GM12878 (cell line): Measurements from ENCODE around the gene KLF4. TPM values are rescaled to one million over a fixed set of nuclear protein-coding genes. Genes with fewer than 3 reads are reported as not detected.

Experiments used
- ATAC-seq: fragments of 200-7000 bp; cut with Tn5 transposase; 3 replicates; pipeline ENCODE4 v1.9.1; 2020; ENCODE audit warnings: mild to moderate bottlenecking, moderate library complexity
- BruUV-seq: library from RNA; stranded (reverse); fragments of 400-500 nt; replicated peaks from 2 replicates; lab custom pipeline; 2021; lab: Mats Ljungman, UMichigan
- CTCF ChIA-PET: fragments of 300-600 bp; sonication (Branson Sonifier 250); formaldehyde crosslinking; extraction: SDS; loops from one replicate; lab custom pipeline; 2021; ENCODE audit warnings: inconsistent platforms; lab: Yijun Ruan, JAX
- POLR2A ChIA-PET: fragments of 350-600 bp; formaldehyde crosslinking; extraction: SDS; loops from one replicate; lab custom pipeline; 2021; ENCODE audit warnings: inconsistent platforms; lab: Charles Lee
- RAD21 ChIA-PET: fragments of 300-600 bp; sonication (Branson Sonifier 250); formaldehyde crosslinking; loops from one replicate; lab custom pipeline; 2023; ENCODE audit warnings: antibody characterized with exemption; ENCODE audit not compliant: unreplicated experiment; lab: Charles Lee
- SMC1A ChIA-PET: fragments of 300-600 bp; sonication (Branson Sonifier 250); formaldehyde crosslinking; loops from one replicate; lab custom pipeline; 2023; ENCODE audit not compliant: unreplicated experiment, uncharacterized antibody; lab: Charles Lee
- DNase-seq: peaks from one replicate; pipeline ENCODE4 v3.0.0-alpha.2; 2011; ENCODE audit warnings: low read depth, low spot score
- FAIRE-seq: peaks from 3 replicates; lab custom pipeline; 2011; peaks lifted over from hg19 to GRCh38; lab: Jason Lieb, UNC
- H2AFZ ChIP-seq: 2 replicates; pipeline ENCODE4 v1.6.0; 2011; ENCODE audit warnings: low read depth, low read length, control low read depth; ENCODE audit not compliant: control insufficient read depth
- H3K27ac ChIP-seq: 2 replicates; pipeline ENCODE4 v1.5.1; 2011; ENCODE audit warnings: control low read depth; ENCODE audit not compliant: control insufficient read depth, insufficient read depth
- H3K27me3 ChIP-seq, 2 experiments: replicated peaks in 1 of 2; 2 replicates each; pipeline versions ENCODE4 v1.6.0 to v1.6.1; 2011; ENCODE audit warnings: low read length in 1 of 2; ENCODE audit not compliant: control insufficient read depth in 2 of 2, insufficient read depth in 2 of 2
- H3K36me3 ChIP-seq, 2 experiments: 2 replicates each; pipeline ENCODE4 v1.5.1; 2011; ENCODE audit warnings: low read length in 1 of 2; ENCODE audit not compliant: control insufficient read depth in 2 of 2, insufficient read depth in 2 of 2
- H3K4me1 ChIP-seq: 2 replicates; pipeline ENCODE4 v1.6.1; 2011; ENCODE audit warnings: mild to moderate bottlenecking, low read length, moderate library complexity, mixed read lengths; ENCODE audit not compliant: control insufficient read depth, insufficient read depth
- H3K4me2 ChIP-seq: 2 replicates; pipeline ENCODE4 v1.6.0; 2011; ENCODE audit warnings: control low read depth; ENCODE audit not compliant: control insufficient read depth, insufficient read depth
- H3K4me3 ChIP-seq: fragments of 200-600 bp; sonication (generic); 2 replicates; pipeline ENCODE4 v1.5.1; 2016
- H3K79me2 ChIP-seq: 2 replicates; pipeline ENCODE4 v1.6.0; 2011; ENCODE audit warnings: low read length; ENCODE audit not compliant: control insufficient read depth, insufficient read depth
- H3K9ac ChIP-seq: 2 replicates; pipeline ENCODE4 v1.8.0; 2011; ENCODE audit warnings: low read length, control low read depth, mixed read lengths; ENCODE audit not compliant: control insufficient read depth, insufficient read depth
- H3K9me3 ChIP-seq: replicated peaks from 3 replicates; pipeline ENCODE4 v1.5.1; 2011; ENCODE audit warnings: mild to moderate bottlenecking, low read length; ENCODE audit not compliant: control insufficient read depth, insufficient read depth
- H4K20me1 ChIP-seq: 2 replicates; pipeline ENCODE4 v1.6.0; 2011; ENCODE audit not compliant: control insufficient read depth, insufficient read depth
- ASH2L ChIP-seq: fragments of 300-600, 200-600 bp; sonication (generic); IDR thresholded peaks from 2 replicates; pipeline ENCODE4 v1.6.1; 2017; ENCODE audit warnings: low read depth, mild to moderate bottlenecking, borderline replicate concordance
- BHLHE40 ChIP-seq, 2 experiments: fragments of 450-650 bp in 1 of 2; IDR thresholded peaks; 2 replicates each; pipeline ENCODE4 v1.6.1; 2011 to 2017; ENCODE audit warnings: low read depth in 2 of 2, borderline replicate concordance in 1 of 2, improper control_type of control experiment in 1 of 2, low read length in 1 of 2, mild to moderate bottlenecking in 1 of 2
- CHD1 ChIP-seq: IDR thresholded peaks from 2 replicates; pipeline ENCODE4 v1.6.1; 2012; ENCODE audit warnings: low read depth, low read length, improper control_type of control experiment
- FOXK2 ChIP-seq: fragments of 450-650 bp; IDR thresholded peaks from 2 replicates; pipeline ENCODE4 v1.6.1; 2017; ENCODE audit warnings: mild to moderate bottlenecking, moderate library complexity
- IKZF1 ChIP-seq: fragments of 450-650 bp; conservative IDR thresholded peaks from 2 replicates; pipeline ENCODE4 v1.6.1; 2017; ENCODE audit warnings: antibody characterized with exemption, mild to moderate bottlenecking
- MYC ChIP-seq: IDR thresholded peaks from 2 replicates; pipeline ENCODE4 v1.6.1; 2011; ENCODE audit warnings: mild to moderate bottlenecking, low read length, moderate library complexity, inconsistent platforms; ENCODE audit not compliant: insufficient read depth, insufficient replicate concordance, insufficient read length, severe bottlenecking
- PAX5 ChIP-seq: IDR thresholded peaks from 2 replicates; pipeline ENCODE4 v1.6.1; 2011; ENCODE audit warnings: low read depth, low read length, borderline replicate concordance
- POU2F2 ChIP-seq: IDR thresholded peaks from 3 replicates; pipeline ENCODE4 v1.6.1; 2011; ENCODE audit warnings: low read depth, mild to moderate bottlenecking, low read length, borderline replicate concordance
- ZZZ3 ChIP-seq: IDR thresholded peaks from 2 replicates; pipeline ENCODE4 v1.6.1; 2011; ENCODE audit warnings: low read depth; ENCODE audit not compliant: control insufficient read depth, insufficient read length
- WGBS: methylation state at CpG from one replicate; pipeline ENCODE4 v1.1.6; 2016; ENCODE audit warnings: low lambda C conversion rate; ENCODE audit not compliant: insufficient replicate concordance, insufficient coverage; ENCODE audit errors: missing lambda C conversion rate; 5-methylcytosine and 5-hydroxymethylcytosine counted together
- in situ Hi-C: fragments of 300-500 bp; cut with MboI; formaldehyde crosslinking; loops from 9 replicates; pipeline ENCODE4 v1.14.3; 2018; ENCODE audit warnings: mixed read lengths
- intact Hi-C: fragments of 100-400 bp; cut with micrococcal nuclease; formaldehyde crosslinking; loops from one replicate; pipeline ENCODE4 v1.14.2; 2022; ENCODE audit not compliant: unreplicated experiment
- polyA plus RNA-seq, 11 experiments: library from polyadenylated mRNA; depleted of rRNA in 4 of 11; unstranded in 6 of 11; stranded (reverse) in 5 of 11; fragments of >200 nt; fragmentation: Nextera tagmentation in 4 of 11; fragmentation: Illumina TruSeq in 1 of 11; extraction: Ambion mirVana in 4 of 11; extraction: Trizol in 1 of 11; gene quantifications; 1 replicate in 1 of 11; 2 replicates in 10 of 11; pipeline versions ENCODE4 v1.2.1 to v1.2.3, GENCODE V29; 2011 to 2016; ENCODE audit warnings: inconsistent platforms in 2 of 11, missing spikeins in 2 of 11, low read depth in 1 of 11
- total RNA-seq, 4 experiments: library from RNA; depleted of rRNA in 3 of 4; stranded (reverse); fragments of >200 nt in 3 of 4; fragmentation: Illumina TruSeq in 1 of 4; extraction: Trizol in 1 of 4; gene quantifications; 2 replicates each; pipeline versions ENCODE4 v1.2.1 to v1.2.3, GENCODE V29; 2013 to 2021
- TF ChIP-seq, protein P1 (sequence below): fragments of 450-650 bp; formaldehyde crosslinking; IDR thresholded peaks from 2 replicates; pipeline ENCODE4 v1.4.0; 2022; ENCODE audit warnings: mild to moderate bottlenecking, moderate library complexity

KLF4 gene
- total and polyA plus RNA-seq, 10 of the 15 experiments (the other 5 are each of a cell fraction or from before 2014, with no cell fraction given): 0.03 to 0.40 (median 0.10) TPM; not detected in 1

DNA sequence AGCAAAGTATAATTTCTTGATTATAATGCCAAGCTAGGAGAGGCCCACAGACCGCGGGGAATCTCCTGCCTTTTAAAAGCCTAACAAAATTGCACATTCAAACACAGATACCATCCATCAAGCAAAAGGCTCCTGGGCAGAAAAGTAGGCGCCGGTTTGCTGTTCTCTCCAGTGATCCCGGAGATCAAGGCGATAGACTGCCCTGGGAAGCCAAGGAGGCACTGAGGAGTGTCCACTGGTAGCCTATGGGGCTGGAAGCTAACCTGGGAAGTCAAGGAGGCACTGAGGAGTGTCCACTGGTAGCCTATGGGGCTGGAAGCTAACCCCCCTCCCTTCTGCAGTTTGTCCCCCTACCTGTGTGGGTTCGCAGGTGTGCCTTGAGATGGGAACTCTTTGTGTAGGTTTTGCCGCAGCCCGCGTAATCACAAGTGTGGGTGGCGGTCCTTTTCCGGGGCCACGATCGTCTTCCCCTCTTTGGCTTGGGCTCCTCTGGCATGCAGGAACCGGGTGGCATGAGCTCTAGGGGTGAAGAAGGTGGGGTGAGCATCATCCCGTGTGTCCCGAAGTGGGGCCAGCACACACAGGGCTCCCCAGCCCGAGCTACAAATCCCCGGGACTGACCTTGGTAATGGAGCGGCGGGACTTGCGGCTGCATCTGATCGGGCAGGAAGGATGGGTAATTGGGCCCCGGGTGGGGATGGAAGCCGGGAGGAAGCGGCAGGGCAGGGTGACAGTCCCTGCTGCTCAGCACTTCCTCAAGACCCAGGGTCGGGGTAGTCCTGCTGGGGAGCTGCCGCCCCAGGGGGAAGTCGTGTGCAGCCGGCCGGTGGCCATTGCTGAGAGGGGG is 2.7 kb downstream of the KLF4 start:
- Histone ChIP-seq H3K27me3 (peaks cover 8 to 25% of the 10 kb centered on the region in 2 experiments), H3K79me2 (no peaks in the 10 kb centered on the region), H3K4me3 (no peak overlapping the region), H2AFZ (no peak overlapping the region), H3K4me2 (no peak overlapping the region), H3K27ac (no peak overlapping the region), H3K9me3 (no peaks in the 10 kb centered on the region; the same call in 2 of the 3 replicates), H4K20me1 (no peaks in the 10 kb centered on the region), H3K36me3 (no peaks in the 10 kb centered on the region), H3K4me1 (peaks cover 2% of the 10 kb centered on the region; the same call in 1 of the 2 replicates), H3K9ac (no peak overlapping the region)
- POLR2A ChIA-PET: no interaction called here
- CTCF ChIA-PET: no interaction called here
- SMC1A ChIA-PET: no interaction called here
- TF ChIP-seq FOXK2 (no peak), POU2F2 (no peak)
- RAD21 ChIA-PET: no interaction called here
- no peak for DNase-seq
- FAIRE-seq: no peak
- intact Hi-C loops (no loop called here), in situ Hi-C loops (loop anchor here (5.0 to 25.0 kb wide), 2 partner anchors 775 to 1080 kb away; no protein-coding TSS in a partner anchor)
- BruUV-seq: no TSS peak
- 74% methylated on average over 28 of the region's 31 CpGs for WGBS
- no peak for ATAC-seq

DNA sequence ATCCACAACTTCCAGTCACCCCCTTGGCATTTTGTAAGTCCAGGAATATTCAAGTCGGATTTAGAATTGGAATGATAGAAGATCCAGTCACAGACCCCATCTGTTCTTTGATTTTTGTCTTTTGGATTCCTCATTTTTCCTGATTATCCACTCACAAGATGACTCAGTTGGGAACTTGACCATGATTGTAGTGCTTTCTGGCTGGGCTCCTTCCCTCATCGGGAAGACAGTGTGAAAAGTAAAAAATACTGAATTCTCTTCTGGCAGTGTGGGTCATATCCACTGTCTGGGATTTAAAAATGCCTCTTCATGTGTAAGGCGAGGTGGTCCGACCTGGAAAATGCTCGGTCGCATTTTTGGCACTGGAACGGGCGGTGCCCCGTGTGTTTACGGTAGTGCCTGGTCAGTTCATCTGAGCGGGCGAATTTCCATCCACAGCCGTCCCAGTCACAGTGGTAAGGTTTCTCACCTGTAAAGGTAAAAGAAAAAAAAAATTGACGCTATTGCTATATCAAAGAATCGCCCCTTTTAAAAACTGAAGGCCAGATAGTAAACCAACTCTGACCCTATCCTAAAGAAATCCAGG is 4.0 kb downstream of the KLF4 start:
- FAIRE-seq: no peak
- POLR2A ChIA-PET: no interaction called here

More for the DNA sequence above, 4.0 kb downstream of the KLF4 start:
- H3K36me3 ChIP-seq: no peaks in the 10 kb centered on the region
- no peaks in the 10 kb centered on the region for H4K20me1 ChIP-seq
- no peak overlapping the region for H3K4me2 ChIP-seq
- H3K9me3 ChIP-seq: no peaks in the 10 kb centered on the region; the same call in 2 of the 3 replicates
- H3K79me2 ChIP-seq: no peaks in the 10 kb centered on the region
- H3K27me3 ChIP-seq: peaks cover 7 to 21% of the 10 kb centered on the region in 2 experiments
- RAD21 ChIA-PET: no interaction called here
- in situ Hi-C loops: loop anchor here (5.0 to 25.0 kb wide), 2 partner anchors 777 to 1082 kb away; no protein-coding TSS in a partner anchor
- WGBS: 60% methylated on average over 15 of the region's 15 CpGs
- CTCF ChIA-PET: no interaction called here
- DNase-seq: no peak
- no peak overlapping the region for H3K27ac ChIP-seq
- no TSS peak for BruUV-seq
- H3K9ac ChIP-seq: no peak overlapping the region
- TF ChIP-seq ASH2L (no peak), IKZF1 (no peak), PAX5 (no peak), BHLHE40 (IDR thresholded peaks at IDR 0.05; ENCODE audit: borderline replicate concordance in 1 of 2, low read depth in 2 of 2, low read length in 1 of 2) (no peak), ZZZ3 (no peak), CHD1 (no peak), MYC (no peak)
- TF ChIP-seq, protein P1, sequence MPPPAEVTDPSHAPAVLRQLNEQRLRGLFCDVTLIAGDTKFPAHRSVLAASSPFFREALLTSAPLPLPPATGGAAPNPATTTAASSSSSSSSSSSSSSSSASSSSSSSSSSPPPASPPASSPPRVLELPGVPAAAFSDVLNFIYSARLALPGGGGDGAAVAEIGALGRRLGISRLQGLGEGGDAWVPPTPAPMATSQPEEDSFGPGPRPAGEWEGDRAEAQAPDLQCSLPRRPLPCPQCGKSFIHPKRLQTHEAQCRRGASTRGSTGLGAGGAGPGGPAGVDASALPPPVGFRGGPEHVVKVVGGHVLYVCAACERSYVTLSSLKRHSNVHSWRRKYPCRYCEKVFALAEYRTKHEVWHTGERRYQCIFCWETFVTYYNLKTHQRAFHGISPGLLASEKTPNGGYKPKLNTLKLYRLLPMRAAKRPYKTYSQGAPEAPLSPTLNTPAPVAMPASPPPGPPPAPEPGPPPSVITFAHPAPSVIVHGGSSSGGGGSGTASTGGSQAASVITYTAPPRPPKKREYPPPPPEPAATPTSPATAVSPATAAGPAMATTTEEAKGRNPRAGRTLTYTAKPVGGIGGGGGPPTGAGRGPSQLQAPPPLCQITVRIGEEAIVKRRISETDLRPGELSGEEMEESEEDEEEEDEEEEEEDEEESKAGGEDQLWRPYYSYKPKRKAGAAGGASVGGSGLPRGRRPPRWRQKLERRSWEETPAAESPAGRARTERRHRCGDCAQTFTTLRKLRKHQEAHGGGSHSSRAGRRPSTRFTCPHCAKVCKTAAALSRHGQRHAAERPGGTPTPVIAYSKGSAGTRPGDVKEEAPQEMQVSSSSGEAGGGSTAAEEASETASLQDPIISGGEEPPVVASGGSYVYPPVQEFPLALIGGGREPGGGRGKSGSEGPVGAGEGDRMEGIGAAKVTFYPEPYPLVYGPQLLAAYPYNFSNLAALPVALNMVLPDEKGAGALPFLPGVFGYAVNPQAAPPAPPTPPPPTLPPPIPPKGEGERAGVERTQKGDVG (CRISPR knock-in tag): no peak
- no peak overlapping the region for H2AFZ ChIP-seq
- no peak for ATAC-seq
- peaks cover 2% of the 10 kb centered on the region; the same call in 1 of the 2 replicates for H3K4me1 ChIP-seq
- intact Hi-C loops: loop anchor here (2.0 kb wide), 1 partner anchor 787 kb away; no protein-coding TSS in a partner anchor
- SMC1A ChIA-PET: no interaction called here
- H3K4me3 ChIP-seq: no peak overlapping the region
